Duodenal mucosa (tissue), 2 donors: Measurements from ENCODE around the gene DNER.
A peak's percentile ranks its signal among the peaks of the same experiment; 100 is the strongest.
"Not testable (repeated sequence)": the region's sequence is repeated elsewhere in the genome, so short reads cannot be mapped to it uniquely, and the experiment has no call there.

Experiments used
- H3K27ac ChIP-seq: one replicate; pipeline ENCODE4 v1.7.0; 2013; ENCODE audit warnings: low read depth, low read length
- H3K27me3 ChIP-seq, 2 donors: one replicate each; pipeline ENCODE4 v1.7.0; 2013; ENCODE audit warnings: low read length in 2 of 2, control low read depth in 1 of 2; ENCODE audit not compliant: insufficient read depth in 2 of 2, control insufficient read depth in 1 of 2
- H3K36me3 ChIP-seq, 2 donors: one replicate each; pipeline ENCODE4 v1.7.0; 2013; ENCODE audit warnings: low read length in 2 of 2, control low read depth in 1 of 2; ENCODE audit not compliant: insufficient read depth in 2 of 2, control insufficient read depth in 1 of 2
- H3K4me1 ChIP-seq, 2 donors: one replicate each; pipeline ENCODE4 v1.7.0; 2013; ENCODE audit warnings: low read length in 2 of 2, control low read depth in 1 of 2; ENCODE audit not compliant: insufficient read depth in 2 of 2, control insufficient read depth in 1 of 2
- H3K4me3 ChIP-seq, 2 donors: one replicate each; pipeline ENCODE4 v1.7.0; 2013; ENCODE audit warnings: low read length in 2 of 2, low read depth in 1 of 2
- H3K9ac ChIP-seq, 2 donors: one replicate each; pipeline ENCODE4 v1.7.0; 2013; ENCODE audit warnings: low read length in 2 of 2, low read depth in 1 of 2
- H3K9me3 ChIP-seq, 2 donors: one replicate each; pipeline ENCODE4 v1.7.0; 2013; ENCODE audit warnings: low read length in 2 of 2, control low read depth in 1 of 2; ENCODE audit not compliant: control insufficient read depth in 1 of 2

DNER gene, protein sequence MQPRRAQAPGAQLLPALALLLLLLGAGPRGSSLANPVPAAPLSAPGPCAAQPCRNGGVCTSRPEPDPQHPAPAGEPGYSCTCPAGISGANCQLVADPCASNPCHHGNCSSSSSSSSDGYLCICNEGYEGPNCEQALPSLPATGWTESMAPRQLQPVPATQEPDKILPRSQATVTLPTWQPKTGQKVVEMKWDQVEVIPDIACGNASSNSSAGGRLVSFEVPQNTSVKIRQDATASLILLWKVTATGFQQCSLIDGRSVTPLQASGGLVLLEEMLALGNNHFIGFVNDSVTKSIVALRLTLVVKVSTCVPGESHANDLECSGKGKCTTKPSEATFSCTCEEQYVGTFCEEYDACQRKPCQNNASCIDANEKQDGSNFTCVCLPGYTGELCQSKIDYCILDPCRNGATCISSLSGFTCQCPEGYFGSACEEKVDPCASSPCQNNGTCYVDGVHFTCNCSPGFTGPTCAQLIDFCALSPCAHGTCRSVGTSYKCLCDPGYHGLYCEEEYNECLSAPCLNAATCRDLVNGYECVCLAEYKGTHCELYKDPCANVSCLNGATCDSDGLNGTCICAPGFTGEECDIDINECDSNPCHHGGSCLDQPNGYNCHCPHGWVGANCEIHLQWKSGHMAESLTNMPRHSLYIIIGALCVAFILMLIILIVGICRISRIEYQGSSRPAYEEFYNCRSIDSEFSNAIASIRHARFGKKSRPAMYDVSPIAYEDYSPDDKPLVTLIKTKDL

DNA sequence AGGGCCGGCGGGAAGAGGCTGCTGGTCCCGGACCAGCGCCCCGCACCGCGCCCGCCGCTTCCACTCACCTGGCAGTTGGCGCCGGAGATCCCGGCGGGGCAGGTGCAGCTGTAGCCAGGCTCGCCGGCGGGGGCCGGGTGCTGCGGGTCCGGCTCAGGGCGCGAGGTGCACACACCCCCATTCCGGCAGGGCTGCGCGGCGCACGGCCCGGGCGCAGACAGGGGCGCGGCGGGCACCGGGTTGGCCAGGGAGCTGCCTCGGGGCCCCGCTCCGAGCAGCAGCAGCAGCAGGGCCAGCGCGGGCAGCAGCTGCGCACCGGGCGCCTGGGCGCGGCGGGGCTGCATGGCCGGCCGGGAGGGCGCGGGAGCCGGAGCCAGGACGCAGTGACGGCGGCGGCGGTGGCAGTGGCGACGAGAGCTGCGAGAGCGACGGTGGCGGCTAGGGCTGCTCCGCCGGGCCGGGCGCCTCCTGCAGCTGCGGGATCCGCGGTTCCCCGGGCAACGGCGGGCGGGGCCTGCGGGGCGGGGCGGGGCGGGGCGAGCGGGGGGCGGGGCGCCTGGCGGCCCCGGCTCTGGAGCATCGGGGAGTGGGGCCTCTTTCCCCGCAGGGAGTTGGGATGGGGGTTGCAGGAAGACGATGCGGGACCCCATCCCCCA is at the start of gene DNER:
Gene DNER, minus strand, starts transcription at position 476 of the 656 bp plus-strand sequence. Its CDS starts 132 bp downstream, at position 344.
- H3K27me3 ChIP-seq = peaks cover 40 to 59% of the 10 kb centered on the region in 2 donors
- H3K27ac ChIP-seq = no peak within 1 kb of the TSS
- no peaks in the 10 kb centered on the region for H3K36me3 ChIP-seq
- H3K9ac ChIP-seq = no peak within 1 kb of the TSS
- H3K4me1 ChIP-seq = peaks cover 0 to 9% of the 10 kb centered on the region in 2 donors
- H3K9me3 ChIP-seq = no peaks in the 10 kb centered on the region
- H3K4me3 ChIP-seq = peak within 1 kb of the TSS; percentile 46 to 63

DNA sequence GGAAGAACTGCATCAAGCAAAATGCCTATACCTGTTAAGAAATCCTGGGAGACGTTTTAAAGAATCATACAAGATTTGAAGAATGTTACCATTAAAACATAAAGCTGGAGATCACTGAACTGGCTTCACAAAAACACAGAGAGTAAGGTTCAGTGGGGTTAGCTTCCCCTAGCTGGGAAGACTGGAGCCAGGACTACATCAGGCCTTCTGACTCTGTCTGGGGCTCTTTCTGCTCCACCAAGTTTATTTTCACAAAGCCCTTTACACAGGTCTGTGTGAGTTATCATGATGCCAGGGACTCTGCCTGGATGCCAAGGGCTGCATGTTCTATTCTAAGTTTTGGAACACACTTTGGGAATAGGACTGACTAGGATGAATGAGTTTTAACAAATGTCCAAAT is 47.3 kb upstream of the DNER start:
- Histone ChIP-seq H3K36me3 (peaks cover 14 to 30% of the 10 kb centered on the region in 2 donors), H3K27ac (no peak overlapping the region), H3K9me3 (no peaks in the 10 kb centered on the region)

DNA sequence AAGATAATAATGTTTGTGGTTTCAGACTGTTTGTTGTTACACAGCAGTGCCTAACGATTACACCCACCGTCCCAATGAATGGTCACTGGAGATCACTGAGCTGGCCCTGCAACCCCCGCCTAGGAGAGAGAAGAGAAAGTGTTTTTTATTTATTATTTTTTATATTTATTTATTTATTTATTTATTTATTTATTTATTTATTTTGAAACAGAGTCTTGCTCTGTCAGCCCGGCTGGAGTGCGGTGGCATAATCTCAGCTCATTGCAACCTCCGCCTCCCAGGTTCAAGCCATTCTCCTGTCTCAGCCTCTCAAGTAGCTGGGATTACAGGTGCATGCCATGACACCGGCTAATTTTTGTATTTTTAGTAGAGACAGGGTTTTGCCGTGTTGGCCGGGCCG is 43.1 kb upstream of the DNER start:
- not testable (repeated sequence) for H3K4me3 ChIP-seq, H3K4me1 ChIP-seq, H3K36me3 ChIP-seq, H3K27ac ChIP-seq, H3K9me3 ChIP-seq, H3K9ac ChIP-seq, H3K27me3 ChIP-seq

More for the DNA sequence above, 47.3 kb upstream of the DNER start:
- no peak overlapping the region for H3K4me3 ChIP-seq
- H3K27me3 ChIP-seq = no peaks in the 10 kb centered on the region
- no peak overlapping the region for H3K9ac ChIP-seq
- no peaks in the 10 kb centered on the region for H3K4me1 ChIP-seq

GRCh38 chr2:229752970-229753729 is 38.8 kb upstream of the DNER start:
- H3K9ac ChIP-seq = no peak overlapping the region
- no peaks in the 10 kb centered on the region for H3K36me3 ChIP-seq
- no peaks in the 10 kb centered on the region for H3K27me3 ChIP-seq
- H3K4me3 ChIP-seq = no peak overlapping the region
- H3K4me1 ChIP-seq = no peaks in the 10 kb centered on the region
- H3K9me3 ChIP-seq = no peaks in the 10 kb centered on the region
- H3K27ac ChIP-seq = no peak overlapping the region

DNA sequence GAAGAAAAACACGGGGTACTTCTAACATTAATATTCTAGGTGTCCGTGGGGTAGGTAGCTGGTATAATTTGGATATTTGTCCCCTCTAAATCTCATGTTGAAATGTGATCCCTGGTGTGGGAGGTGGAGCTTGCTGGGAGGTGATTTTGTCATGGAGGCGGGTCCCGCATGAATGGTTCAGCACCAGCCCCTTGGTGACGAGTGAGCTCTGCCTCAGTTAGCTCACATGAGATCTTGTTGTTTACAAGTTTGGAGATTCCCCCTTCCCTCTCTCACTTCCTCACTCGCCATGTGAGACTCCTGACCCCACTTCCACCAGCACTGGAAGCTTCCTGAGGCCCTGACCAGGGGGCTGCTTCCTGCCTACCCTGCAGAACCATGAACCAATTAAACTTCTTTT is 35.4 kb upstream of the DNER start:
- Histone ChIP-seq H3K27me3 (no peaks in the 10 kb centered on the region), H3K36me3 (no peaks in the 10 kb centered on the region), H3K4me3 (no peak overlapping the region), H3K27ac (no peak overlapping the region), H3K9me3 (no peaks in the 10 kb centered on the region), H3K4me1 (no peaks in the 10 kb centered on the region), H3K9ac (no peak overlapping the region)

DNA sequence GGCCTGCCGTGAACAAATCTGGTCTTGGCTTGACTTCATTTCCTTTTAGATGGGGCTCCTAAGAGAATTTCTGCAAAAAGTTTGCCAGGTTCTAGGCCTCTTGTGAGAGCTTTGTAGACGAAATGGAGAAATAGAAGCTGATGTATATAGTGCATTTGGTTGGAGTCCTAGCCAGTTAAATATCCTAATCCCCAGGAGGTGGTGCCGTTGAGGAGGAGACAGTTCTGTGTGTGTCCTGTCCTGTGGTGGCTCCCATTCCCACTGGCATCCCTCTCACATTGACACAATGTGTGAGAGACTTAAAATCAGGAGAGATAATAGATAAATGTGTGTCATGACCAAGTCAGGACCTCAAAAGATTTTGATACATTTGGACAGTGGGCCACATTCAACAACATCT is 34.6 kb upstream of the DNER start:
- H3K9ac ChIP-seq = no peak overlapping the region
- H3K36me3 ChIP-seq = no peaks in the 10 kb centered on the region
- H3K4me1 ChIP-seq = no peaks in the 10 kb centered on the region
- no peak overlapping the region for H3K27ac ChIP-seq
- no peaks in the 10 kb centered on the region for H3K9me3 ChIP-seq
- H3K4me3 ChIP-seq = no peak overlapping the region
- H3K27me3 ChIP-seq = no peaks in the 10 kb centered on the region

- not testable (repeated sequence) for H3K27me3 ChIP-seq, H3K4me3 ChIP-seq, H3K9me3 ChIP-seq, H3K4me1 ChIP-seq, H3K9ac ChIP-seq, H3K36me3 ChIP-seq, H3K27ac ChIP-seq
Observed at GRCh38 chr2:229742691-229743090, 28.3 kb upstream of the DNER start.

DNA sequence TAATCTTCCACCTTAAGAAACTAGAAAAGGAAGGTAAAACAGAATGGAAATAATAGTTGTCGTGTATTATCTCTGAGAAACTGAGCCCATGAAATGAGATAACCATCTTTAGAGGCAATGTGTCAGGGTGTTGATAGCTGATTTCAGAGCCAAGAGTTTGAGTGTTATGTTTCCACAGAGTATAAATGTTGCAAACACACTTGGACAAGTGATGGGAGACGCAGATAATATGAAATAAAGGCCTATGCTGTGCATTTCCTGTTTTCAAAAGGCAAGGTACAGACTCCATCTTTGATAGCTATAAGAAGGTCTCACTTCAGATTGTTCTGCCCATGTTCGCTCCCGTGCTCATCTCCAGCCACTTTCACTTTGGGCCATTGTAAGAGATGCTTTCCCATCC is 25.9 kb upstream of the DNER start:
- H3K9me3 ChIP-seq = peaks cover 7 to 9% of the 10 kb centered on the region in 2 donors
- H3K27ac ChIP-seq = no peak overlapping the region
- H3K4me1 ChIP-seq = no peaks in the 10 kb centered on the region
- H3K9ac ChIP-seq = no peak overlapping the region
- no peaks in the 10 kb centered on the region for H3K36me3 ChIP-seq
- no peaks in the 10 kb centered on the region for H3K27me3 ChIP-seq
- H3K4me3 ChIP-seq = no peak overlapping the region

- peaks cover 7 to 9% of the 10 kb centered on the region in 2 donors for H3K9me3 ChIP-seq
- no peak overlapping the region for H3K27ac ChIP-seq
- no peaks in the 10 kb centered on the region for H3K4me1 ChIP-seq
- H3K36me3 ChIP-seq = no peaks in the 10 kb centered on the region
- no peak overlapping the region for H3K4me3 ChIP-seq
- no peak overlapping the region for H3K9ac ChIP-seq
- no peaks in the 10 kb centered on the region for H3K27me3 ChIP-seq
Observed at GRCh38 chr2:229738024-229738625, 23.8 kb upstream of the DNER start.
